ENCODE measurements around the gene SART3. TPM values are rescaled to one million over a fixed set of nuclear protein-coding genes. Genes with fewer than 3 reads are reported as not detected.

Gene SART3
- total RNA-seq, 4 donors from 2014 or later: 31.6 to 48.0 (median 40.1) TPM

DNA sequence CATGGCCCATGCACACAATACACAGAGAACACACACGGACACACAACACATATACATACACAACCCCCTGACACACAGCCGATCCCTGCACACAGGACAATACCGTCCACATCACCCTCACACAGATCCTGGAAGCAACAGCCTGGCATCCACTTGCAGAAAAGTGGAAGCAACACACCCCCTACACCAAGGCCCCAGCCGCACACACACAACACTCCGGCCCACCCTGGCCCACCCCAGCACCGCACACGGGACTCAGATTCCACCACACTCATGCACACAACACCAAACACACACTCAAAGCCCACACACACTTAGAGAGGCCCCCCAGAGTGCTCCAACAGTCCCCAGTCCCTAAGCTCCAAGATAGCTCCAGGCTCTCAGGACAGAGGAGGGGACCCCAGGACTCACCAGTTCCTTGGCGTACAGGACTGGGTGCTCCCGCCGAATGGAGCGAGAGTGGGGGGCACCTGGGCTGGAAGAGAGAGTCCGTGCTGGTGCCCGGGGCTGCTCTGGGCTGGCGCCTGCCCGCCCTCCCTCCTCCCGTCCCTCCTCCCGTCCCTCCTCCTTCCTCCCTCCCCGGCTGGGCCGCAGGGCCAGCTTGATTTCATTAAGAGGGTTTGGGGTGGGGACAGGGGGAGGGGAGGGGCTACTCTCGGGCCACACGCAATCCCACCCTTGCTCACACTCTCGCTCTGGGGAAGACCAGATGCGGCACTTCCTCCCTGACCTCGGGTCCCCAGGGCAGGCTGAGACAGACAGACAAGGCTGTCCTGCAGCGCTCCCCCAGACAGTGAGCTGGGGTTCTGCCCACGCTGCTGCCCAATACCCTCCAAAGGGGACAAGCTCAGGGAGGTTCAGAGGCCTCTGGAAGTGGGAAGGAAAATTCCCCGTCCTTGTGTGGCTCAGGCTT is 36.8 kb upstream of the SART3 start, which contains the start of gene TMEM119:
Gene TMEM119, minus strand, starts transcription at position 526 of the 913 bp plus-strand sequence. CDS start 5,701 bp downstream, outside the sequence.
- no peak for TF ChIP-seq POLR2AphosphoS5 (IDR thresholded peaks at IDR 0.05)
- Histone ChIP-seq H3K27ac (replicated peaks in 1 of 4) (no peak within 1 kb of the TSS), H3K4me1 (peaks cover 0 to 11% (median 2%) of the 10 kb centered on the region in 4 donors), H3K27me3 (peaks cover 0 to 9% (median 0%) of the 10 kb centered on the region in 4 donors), H3K36me3 (no peaks in the 10 kb centered on the region), H3K9me3 (no peaks in the 10 kb centered on the region), H3K4me3 (peak within 1 kb of the TSS; percentile 23 to 49 (median 36))
- DNase-seq (ENCODE audit: extremely low spot score): no peak
- 31% methylated on average over 18 of the region's 27 CpGs for WGBS
- intact Hi-C loops (cut with DNase I): no loop called here

DNA sequence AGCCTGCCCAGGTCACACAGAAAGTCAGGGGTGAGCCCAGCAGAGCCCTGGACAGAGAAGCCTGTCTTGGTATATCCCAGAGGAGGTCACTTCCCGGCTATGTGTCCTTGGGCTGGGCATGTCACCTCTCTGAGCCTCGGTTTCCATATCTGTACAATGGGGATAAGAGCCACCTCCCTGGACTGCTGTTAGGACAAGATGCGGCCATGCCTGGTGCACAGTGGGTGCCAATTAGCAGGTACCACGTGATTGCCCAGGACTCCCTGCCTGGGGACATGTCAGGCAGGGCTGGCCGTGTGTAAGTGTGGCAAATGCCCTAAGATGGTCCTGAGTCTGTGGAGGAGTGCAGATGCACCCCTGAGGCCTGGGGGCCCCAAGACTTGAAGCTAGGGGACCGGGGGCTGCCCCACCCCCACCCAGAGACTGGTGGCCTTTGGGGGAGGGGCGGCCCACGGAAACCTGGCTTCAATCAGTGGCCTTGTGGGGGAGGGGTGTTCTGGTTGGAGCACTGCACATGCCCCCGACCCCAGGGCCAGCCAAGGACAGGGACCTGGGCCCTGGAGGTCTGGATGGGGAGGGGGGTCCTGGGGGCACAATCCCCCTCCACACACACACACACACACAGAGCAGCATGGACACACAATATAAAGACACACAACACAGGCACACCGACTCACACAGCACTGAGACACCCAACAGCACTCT is 36.0 kb upstream of the SART3 start:
- Histone ChIP-seq H3K27ac (replicated peaks in 1 of 4) (no peak overlapping the region), H3K4me3 (peak overlapping the region; percentile 23 to 49 (median 36)), H3K4me1 (peaks cover 0 to 11% (median 2%) of the 10 kb centered on the region in 4 donors)

DNA sequence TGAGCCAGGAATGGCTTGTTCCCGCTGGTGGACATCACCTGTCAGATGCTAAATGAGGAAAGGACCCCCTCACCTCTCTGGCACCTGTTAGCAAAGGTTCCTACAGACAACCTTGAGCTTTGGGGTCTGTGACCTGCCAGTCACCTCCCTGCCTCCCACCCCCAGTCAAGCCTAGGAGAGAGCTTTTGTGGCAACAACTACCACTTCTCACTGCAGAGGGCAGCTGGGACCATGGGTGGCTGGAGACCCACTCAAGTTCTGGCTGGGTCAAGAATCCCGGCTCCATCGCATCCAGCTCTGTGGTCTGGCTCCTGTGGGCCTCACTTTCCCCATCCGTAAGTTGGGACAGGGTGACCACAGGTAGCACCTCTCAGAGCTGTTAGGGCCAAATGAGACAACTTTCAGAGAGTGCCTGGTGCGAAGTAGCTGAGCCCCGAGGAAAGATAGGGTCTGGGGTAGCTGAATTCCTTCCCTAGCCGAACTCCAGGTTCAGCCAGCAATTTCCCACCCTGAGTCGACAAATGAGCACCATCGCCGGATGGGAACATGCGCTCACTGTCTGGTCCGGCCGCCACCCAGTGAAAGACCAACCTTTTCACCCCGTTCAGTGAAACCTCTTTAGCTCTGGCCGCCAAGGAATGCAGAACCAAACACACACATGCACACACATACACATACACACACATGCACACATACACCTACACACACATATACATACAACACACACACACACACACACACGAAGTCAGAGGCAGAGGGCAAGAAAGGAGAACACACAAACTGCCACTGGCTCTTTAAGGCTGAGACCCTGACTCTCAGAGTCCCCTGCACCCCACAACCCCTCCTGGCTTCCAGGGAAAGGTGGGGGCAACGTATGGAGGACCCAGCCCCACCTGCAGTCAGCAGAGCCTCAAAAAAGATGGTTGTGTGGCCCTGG is 35.0 kb upstream of the SART3 start:
- peak overlapping the region in 1 of 4 donors; percentile 9 for H3K4me3 ChIP-seq
- H3K36me3 ChIP-seq: no peaks in the 10 kb centered on the region
- no peak for TF ChIP-seq POLR2A (IDR thresholded peaks at IDR 0.05; ENCODE audit: low read depth)
- no peak for TF ChIP-seq EP300 (IDR thresholded peaks at IDR 0.05)
- TF ChIP-seq, protein P1, sequence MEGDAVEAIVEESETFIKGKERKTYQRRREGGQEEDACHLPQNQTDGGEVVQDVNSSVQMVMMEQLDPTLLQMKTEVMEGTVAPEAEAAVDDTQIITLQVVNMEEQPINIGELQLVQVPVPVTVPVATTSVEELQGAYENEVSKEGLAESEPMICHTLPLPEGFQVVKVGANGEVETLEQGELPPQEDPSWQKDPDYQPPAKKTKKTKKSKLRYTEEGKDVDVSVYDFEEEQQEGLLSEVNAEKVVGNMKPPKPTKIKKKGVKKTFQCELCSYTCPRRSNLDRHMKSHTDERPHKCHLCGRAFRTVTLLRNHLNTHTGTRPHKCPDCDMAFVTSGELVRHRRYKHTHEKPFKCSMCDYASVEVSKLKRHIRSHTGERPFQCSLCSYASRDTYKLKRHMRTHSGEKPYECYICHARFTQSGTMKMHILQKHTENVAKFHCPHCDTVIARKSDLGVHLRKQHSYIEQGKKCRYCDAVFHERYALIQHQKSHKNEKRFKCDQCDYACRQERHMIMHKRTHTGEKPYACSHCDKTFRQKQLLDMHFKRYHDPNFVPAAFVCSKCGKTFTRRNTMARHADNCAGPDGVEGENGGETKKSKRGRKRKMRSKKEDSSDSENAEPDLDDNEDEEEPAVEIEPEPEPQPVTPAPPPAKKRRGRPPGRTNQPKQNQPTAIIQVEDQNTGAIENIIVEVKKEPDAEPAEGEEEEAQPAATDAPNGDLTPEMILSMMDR (IDR thresholded peaks at IDR 0.05): no peak
- 71% methylated on average over 17 of the region's 17 CpGs for WGBS
- intact Hi-C loops (cut with DNase I): no loop called here
- H3K27ac ChIP-seq (replicated peaks in 1 of 4): peak overlapping the region in 1 of 4 donors; percentile 7
- H3K4me1 ChIP-seq: peaks cover 0 to 11% (median 2%) of the 10 kb centered on the region in 4 donors
- H3K9me3 ChIP-seq: no peaks in the 10 kb centered on the region
- peaks cover 0 to 9% (median 0%) of the 10 kb centered on the region in 4 donors for H3K27me3 ChIP-seq
- no peak for DNase-seq (ENCODE audit: extremely low spot score)

More for the DNA sequence above, 36.0 kb upstream of the SART3 start:
- Histone ChIP-seq H3K9me3 (no peaks in the 10 kb centered on the region), H3K36me3 (no peaks in the 10 kb centered on the region), H3K27me3 (peaks cover 0 to 9% (median 0%) of the 10 kb centered on the region in 4 donors)
- no peak for DNase-seq (ENCODE audit: extremely low spot score)
- intact Hi-C loops (cut with DNase I): no loop called here
- TF ChIP-seq, protein P1 (IDR thresholded peaks at IDR 0.05): no peak
- TF ChIP-seq POLR2A (IDR thresholded peaks at IDR 0.05; ENCODE audit: low read depth) (no peak), EP300 (IDR thresholded peaks at IDR 0.05) (no peak), POLR2AphosphoS5 (IDR thresholded peaks at IDR 0.05) (no peak)
- WGBS: 66% methylated on average over 6 of the region's 10 CpGs

DNA sequence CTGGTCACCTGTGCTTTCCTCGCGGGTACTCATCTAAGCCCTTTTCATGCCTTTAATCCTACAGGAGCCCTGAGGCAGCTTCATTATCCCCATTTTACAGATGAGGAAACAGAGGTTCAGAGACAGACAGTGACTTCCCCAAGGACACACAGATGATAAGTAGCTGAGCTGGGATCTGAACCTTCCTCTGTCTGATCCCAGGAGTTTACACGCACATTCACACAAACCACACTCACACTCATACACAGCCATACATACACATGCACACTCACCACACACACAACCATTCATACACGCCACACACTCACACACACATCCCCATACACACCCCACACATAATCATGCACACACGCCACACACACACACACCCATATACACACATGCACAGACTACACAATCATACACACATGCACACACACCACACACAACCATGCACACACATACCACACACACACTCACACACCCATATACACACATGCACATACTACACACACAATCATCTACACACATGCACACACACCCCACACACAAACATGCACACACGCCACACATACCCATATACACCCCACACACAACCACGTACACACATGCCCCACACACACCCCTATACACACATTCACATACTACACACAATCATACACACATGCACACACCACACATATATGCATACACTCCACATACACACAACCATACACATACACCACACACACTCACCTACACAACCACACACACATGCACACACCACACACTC is 34.2 kb upstream of the SART3 start:
- Histone ChIP-seq H3K4me3 (no peak overlapping the region), H3K4me1 (peaks cover 0 to 11% (median 2%) of the 10 kb centered on the region in 4 donors), H3K27me3 (peaks cover 0 to 9% (median 0%) of the 10 kb centered on the region in 4 donors), H3K36me3 (no peaks in the 10 kb centered on the region), H3K9me3 (no peaks in the 10 kb centered on the region), H3K27ac (replicated peaks in 1 of 4) (no peak overlapping the region)
- TF ChIP-seq POLR2AphosphoS5 (IDR thresholded peaks at IDR 0.05) (no peak), POLR2A (IDR thresholded peaks at IDR 0.05; ENCODE audit: low read depth) (no peak), EP300 (IDR thresholded peaks at IDR 0.05) (no peak)
- TF ChIP-seq, protein P1 (IDR thresholded peaks at IDR 0.05): no peak
- DNase-seq (ENCODE audit: extremely low spot score): no peak
- WGBS: 97% methylated on average over 7 of the region's 7 CpGs
- intact Hi-C loops (cut with DNase I): no loop called here
